ENCODE data around the gene CADM2.

GRCh38 chr3:84960581-84960980 is 1.8 kb downstream of the CADM2 start:
- TF ChIP-seq, protein P1, sequence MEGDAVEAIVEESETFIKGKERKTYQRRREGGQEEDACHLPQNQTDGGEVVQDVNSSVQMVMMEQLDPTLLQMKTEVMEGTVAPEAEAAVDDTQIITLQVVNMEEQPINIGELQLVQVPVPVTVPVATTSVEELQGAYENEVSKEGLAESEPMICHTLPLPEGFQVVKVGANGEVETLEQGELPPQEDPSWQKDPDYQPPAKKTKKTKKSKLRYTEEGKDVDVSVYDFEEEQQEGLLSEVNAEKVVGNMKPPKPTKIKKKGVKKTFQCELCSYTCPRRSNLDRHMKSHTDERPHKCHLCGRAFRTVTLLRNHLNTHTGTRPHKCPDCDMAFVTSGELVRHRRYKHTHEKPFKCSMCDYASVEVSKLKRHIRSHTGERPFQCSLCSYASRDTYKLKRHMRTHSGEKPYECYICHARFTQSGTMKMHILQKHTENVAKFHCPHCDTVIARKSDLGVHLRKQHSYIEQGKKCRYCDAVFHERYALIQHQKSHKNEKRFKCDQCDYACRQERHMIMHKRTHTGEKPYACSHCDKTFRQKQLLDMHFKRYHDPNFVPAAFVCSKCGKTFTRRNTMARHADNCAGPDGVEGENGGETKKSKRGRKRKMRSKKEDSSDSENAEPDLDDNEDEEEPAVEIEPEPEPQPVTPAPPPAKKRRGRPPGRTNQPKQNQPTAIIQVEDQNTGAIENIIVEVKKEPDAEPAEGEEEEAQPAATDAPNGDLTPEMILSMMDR (tag by site-specific recombination; IDR thresholded peaks at IDR 0.05), result no peak
- no peak for TF ChIP-seq ZNF670 (tag by site-specific recombination; IDR thresholded peaks at IDR 0.05; ENCODE audit: low read depth)
- TF ChIP-seq TSHZ1 (tag by site-specific recombination; IDR thresholded peaks at IDR 0.05; ENCODE audit: borderline replicate concordance), result no peak
- TF ChIP-seq SP2 (tag by site-specific recombination; IDR thresholded peaks at IDR 0.05), result no peak
- no peak for TF ChIP-seq ZNF416 (tag by site-specific recombination; IDR thresholded peaks at IDR 0.05)
- TF ChIP-seq ZNF146 (tag by site-specific recombination; IDR thresholded peaks at IDR 0.05), result no peak
- TF ChIP-seq ZNF121 (tag by site-specific recombination; IDR thresholded peaks at IDR 0.05), result no peak
- TF ChIP-seq ZNF23 (tag by site-specific recombination; IDR thresholded peaks at IDR 0.05; ENCODE audit: borderline replicate concordance), result no peak
